ENCODE data around the gene TMEM30B. TPM values are rescaled to one million over a fixed set of nuclear protein-coding genes. Genes with fewer than 3 reads are reported as not detected.

TMEM30B gene
- total and polyA plus RNA-seq, 12 donors = 1.3 to 6.0 (median 3.4) TPM

DNA sequence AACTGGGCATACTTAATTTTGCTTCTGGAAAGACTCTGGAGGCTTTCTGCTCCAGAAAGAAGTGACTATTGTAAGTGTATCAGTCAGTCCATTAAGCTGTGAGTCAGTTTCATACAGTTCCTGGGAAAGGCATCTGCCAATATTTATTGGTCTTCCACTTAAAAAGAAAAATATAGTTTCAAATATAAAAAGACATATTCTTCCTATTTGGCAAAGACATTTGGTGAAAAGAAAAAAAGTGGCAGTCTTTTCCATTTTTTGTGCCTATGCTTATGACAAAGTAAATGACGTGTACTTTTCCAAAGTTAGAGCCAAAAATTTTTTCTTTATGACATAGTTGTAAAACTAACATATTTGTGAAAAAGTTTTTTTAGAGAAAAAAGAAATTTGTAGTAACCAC, 12.3 kb downstream of the TMEM30B start:
- H3K27me3 ChIP-seq = peaks cover 12% of the 10 kb centered on the region
- TF ChIP-seq, protein P1, sequence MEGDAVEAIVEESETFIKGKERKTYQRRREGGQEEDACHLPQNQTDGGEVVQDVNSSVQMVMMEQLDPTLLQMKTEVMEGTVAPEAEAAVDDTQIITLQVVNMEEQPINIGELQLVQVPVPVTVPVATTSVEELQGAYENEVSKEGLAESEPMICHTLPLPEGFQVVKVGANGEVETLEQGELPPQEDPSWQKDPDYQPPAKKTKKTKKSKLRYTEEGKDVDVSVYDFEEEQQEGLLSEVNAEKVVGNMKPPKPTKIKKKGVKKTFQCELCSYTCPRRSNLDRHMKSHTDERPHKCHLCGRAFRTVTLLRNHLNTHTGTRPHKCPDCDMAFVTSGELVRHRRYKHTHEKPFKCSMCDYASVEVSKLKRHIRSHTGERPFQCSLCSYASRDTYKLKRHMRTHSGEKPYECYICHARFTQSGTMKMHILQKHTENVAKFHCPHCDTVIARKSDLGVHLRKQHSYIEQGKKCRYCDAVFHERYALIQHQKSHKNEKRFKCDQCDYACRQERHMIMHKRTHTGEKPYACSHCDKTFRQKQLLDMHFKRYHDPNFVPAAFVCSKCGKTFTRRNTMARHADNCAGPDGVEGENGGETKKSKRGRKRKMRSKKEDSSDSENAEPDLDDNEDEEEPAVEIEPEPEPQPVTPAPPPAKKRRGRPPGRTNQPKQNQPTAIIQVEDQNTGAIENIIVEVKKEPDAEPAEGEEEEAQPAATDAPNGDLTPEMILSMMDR (IDR thresholded peaks at IDR 0.05) = no peak
- TF ChIP-seq POLR2A (IDR thresholded peaks at IDR 0.05) = no peak
- intact Hi-C loops (cut with DNase I) = no loop called here
- no peaks in the 10 kb centered on the region for H3K9me3 ChIP-seq (replicated peaks in 1 of 3)
- no peaks in the 10 kb centered on the region for H3K4me1 ChIP-seq (replicated peaks in 1 of 2)
- DNase-seq = no peak
- WGBS, 4 donors = 26 to 35% (median 33%) methylated on average over 1 of the region's 1 CpG
- no peak overlapping the region for H3K27ac ChIP-seq
- H3K4me3 ChIP-seq = no peak overlapping the region
- H3K36me3 ChIP-seq (replicated peaks in 1 of 2) = no peaks in the 10 kb centered on the region

DNA sequence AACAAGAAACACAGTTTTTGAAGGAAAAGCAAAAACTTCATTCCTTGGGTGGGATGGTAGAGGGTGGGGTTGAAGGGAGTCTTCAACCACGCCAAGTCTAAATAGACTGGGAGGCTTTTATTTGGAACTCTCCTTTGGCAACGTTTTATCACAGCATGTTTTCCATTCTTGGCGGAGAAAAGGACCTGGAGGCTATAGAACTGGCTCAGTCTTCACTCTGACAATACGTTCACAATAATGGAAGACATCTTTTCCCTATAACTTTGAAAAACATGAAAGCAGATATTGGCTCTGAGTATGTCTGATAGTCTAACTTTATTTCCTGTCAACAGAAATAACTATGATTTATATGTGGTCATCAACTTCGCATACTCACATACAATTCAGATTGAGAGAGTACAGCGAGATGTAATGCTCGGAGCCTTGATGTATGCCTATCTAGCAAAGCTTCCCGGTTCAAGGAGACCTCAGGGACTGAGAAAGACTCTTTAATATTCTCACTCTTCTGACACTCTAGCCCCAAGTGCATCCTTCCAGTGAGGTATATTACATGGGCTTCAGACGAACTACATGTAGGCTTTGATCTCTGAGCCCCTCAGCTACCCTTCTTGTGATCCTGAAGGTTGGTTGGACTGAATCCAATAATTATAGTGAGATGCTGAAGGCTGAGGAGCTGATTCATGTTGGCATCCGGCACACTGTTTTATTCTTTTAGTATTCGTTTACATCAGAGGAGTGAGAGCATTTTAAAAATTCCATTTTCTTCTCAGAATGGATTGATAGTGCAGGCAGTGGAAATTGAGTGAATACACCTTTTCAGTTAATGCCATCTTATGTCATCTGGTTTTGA, 14.0 kb downstream of the TMEM30B start:
- intact Hi-C loops (cut with DNase I) = no loop called here

DNA sequence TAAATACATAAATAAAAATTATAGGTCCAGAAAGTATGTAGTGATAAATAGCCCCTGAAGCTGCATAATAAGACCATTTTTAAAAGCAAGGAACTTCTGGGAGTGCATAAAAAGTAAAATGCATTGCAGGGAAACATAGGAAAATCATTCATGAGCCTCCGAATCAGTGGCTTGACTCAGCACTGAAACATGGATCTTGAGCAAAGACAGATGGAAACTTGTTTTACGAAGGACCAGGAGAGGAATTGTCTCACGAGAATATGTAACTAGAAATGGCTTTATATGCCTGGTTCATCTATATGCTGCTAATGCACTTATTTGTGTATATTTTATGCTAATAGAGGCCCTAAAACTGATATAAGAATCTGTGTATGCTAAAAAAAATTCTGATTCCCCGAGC, 14.7 kb downstream of the TMEM30B start:
- intact Hi-C loops (cut with DNase I) = no loop called here
- Histone ChIP-seq H3K27me3 (peaks cover 12% of the 10 kb centered on the region), H3K9me3 (replicated peaks in 1 of 3) (no peaks in the 10 kb centered on the region), H3K4me3 (no peak overlapping the region), H3K4me1 (replicated peaks in 1 of 2) (no peaks in the 10 kb centered on the region), H3K36me3 (replicated peaks in 1 of 2) (no peaks in the 10 kb centered on the region), H3K27ac (no peak overlapping the region)
- no peak for TF ChIP-seq POLR2A (IDR thresholded peaks at IDR 0.05)
- TF ChIP-seq, protein P1 (IDR thresholded peaks at IDR 0.05) = no peak
- 83 to 85% (median 84%) methylated on average over 4 of the region's 4 CpGs for WGBS, 4 donors
- no peak for DNase-seq

More for the DNA sequence above, 14.0 kb downstream of the TMEM30B start:
- WGBS, 4 donors = 47 to 49% (median 48%) methylated on average over 11 of the region's 11 CpGs
- no peaks in the 10 kb centered on the region for H3K9me3 ChIP-seq (replicated peaks in 1 of 3)
- H3K27ac ChIP-seq = no peak overlapping the region
- TF ChIP-seq POLR2A (IDR thresholded peaks at IDR 0.05) = no peak
- TF ChIP-seq, protein P1 (IDR thresholded peaks at IDR 0.05) = no peak
- peaks cover 12% of the 10 kb centered on the region for H3K27me3 ChIP-seq
- H3K4me1 ChIP-seq (replicated peaks in 1 of 2) = no peaks in the 10 kb centered on the region
- no peak overlapping the region for H3K4me3 ChIP-seq
- no peak for DNase-seq
- no peaks in the 10 kb centered on the region for H3K36me3 ChIP-seq (replicated peaks in 1 of 2)

DNA sequence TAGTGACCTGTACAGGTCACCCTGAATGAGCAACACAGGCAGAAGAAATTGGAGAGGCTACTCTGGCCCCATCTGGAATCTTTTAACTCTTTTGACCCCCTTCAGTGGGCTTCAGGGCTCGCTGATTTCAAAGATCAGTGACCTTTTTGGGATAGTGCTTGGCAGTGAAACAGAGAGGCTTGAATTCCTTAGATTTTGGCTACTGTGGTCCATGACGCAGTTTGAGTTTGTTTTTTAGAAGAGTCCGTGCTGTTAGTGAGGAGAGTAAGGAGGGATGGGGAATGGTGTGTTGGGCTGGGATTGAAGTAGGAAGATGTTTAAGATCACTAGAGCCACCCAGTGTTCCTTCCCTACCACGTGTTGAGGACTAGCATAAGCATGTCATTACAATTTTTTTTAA, 16.5 kb downstream of the TMEM30B start:
- H3K4me1 ChIP-seq (replicated peaks in 1 of 2) = no peaks in the 10 kb centered on the region
- no peaks in the 10 kb centered on the region for H3K36me3 ChIP-seq (replicated peaks in 1 of 2)
- intact Hi-C loops (cut with DNase I) = no loop called here
- DNase-seq = no peak
- H3K4me3 ChIP-seq = no peak overlapping the region
- no peaks in the 10 kb centered on the region for H3K9me3 ChIP-seq (replicated peaks in 1 of 3)
- H3K27ac ChIP-seq = peak overlapping the region in 1 of 5 donors; percentile 16
- H3K27me3 ChIP-seq = peaks cover 12% of the 10 kb centered on the region
- 53 to 63% (median 62%) methylated on average over 4 of the region's 4 CpGs for WGBS, 4 donors
- TF ChIP-seq, protein P1 (IDR thresholded peaks at IDR 0.05) = no peak
- TF ChIP-seq POLR2A (IDR thresholded peaks at IDR 0.05) = no peak

All from adrenal gland (tissue), 12 donors.